HepG2 (cell line): ENCODE results near the gene ACBD6. TPM values are rescaled to one million over a fixed set of nuclear protein-coding genes. Genes with fewer than 3 reads are reported as not detected.

Experiments used
- ATAC-seq: fragments of 200-7000 bp; cut with Tn5 transposase; 3 replicates; pipeline ENCODE4 v1.9.1; 2020; ENCODE audit warnings: mild to moderate bottlenecking, moderate library complexity
- BruUV-seq: library from RNA; stranded (reverse); fragments of 400-500 nt; replicated peaks from 2 replicates; lab custom pipeline; 2021; lab: Mats Ljungman, UMichigan
- CTCF ChIA-PET: fragments of 300-600 bp; formaldehyde crosslinking; extraction: SDS; loops from one replicate; lab custom pipeline; 2021; ENCODE audit warnings: low total read pairs, inconsistent platforms, low intra/inter-chr PET ratio; lab: Yijun Ruan, JAX
- POLR2A ChIA-PET: fragments of 350-600 bp; sonication (Branson Sonifier 250); formaldehyde crosslinking; loops from one replicate; lab custom pipeline; 2020; ENCODE audit warnings: antibody characterized with exemption, inconsistent platforms; lab: Yijun Ruan, JAX
- DNase-seq: peaks from one replicate; pipeline ENCODE4 v3.0.0-alpha.2; 2015; ENCODE audit warnings: low spot score
- FAIRE-seq: peaks from 3 replicates; lab custom pipeline; 2011; peaks lifted over from hg19 to GRCh38; lab: Jason Lieb, UNC
- H2AFZ ChIP-seq: one replicate; pipeline ENCODE4 v1.6.1; 2011; ENCODE audit warnings: low read length, inconsistent platforms
- H3K27ac ChIP-seq: fragments of 300-600 bp; 3 replicates; pipeline ENCODE4 v1.8.0; 2011; ENCODE audit warnings: mixed run types, mild to moderate bottlenecking, mixed read lengths, low read length, inconsistent platforms; ENCODE audit not compliant: insufficient read depth; ENCODE audit errors: extremely low read length
- H3K27me3 ChIP-seq, 2 experiments: fragments of 200-600 bp in 1 of 2; 2 replicates in 1 of 2; 3 replicates in 1 of 2; pipeline versions ENCODE4 v1.6.0 to v1.8.0; 2011; ENCODE audit warnings: low read length in 2 of 2, mild to moderate bottlenecking in 2 of 2, moderate library complexity in 2 of 2, inconsistent platforms in 1 of 2; ENCODE audit not compliant: insufficient read depth in 2 of 2, control insufficient read depth in 1 of 2
- H3K36me3 ChIP-seq, 2 experiments: fragments of 200-600 bp in 1 of 2; replicated peaks in 1 of 2; 2 replicates in 1 of 2; 3 replicates in 1 of 2; pipeline versions ENCODE4 v1.5.1 to v1.8.0; 2011; ENCODE audit warnings: low read length in 2 of 2, inconsistent platforms in 1 of 2; ENCODE audit not compliant: insufficient read depth in 2 of 2, control insufficient read depth in 1 of 2
- H3K4me1 ChIP-seq: 2 replicates; pipeline ENCODE4 v1.5.1; 2012; ENCODE audit warnings: low read length, inconsistent platforms; ENCODE audit not compliant: insufficient read depth
- H3K4me2 ChIP-seq: 2 replicates; pipeline ENCODE4 v1.6.0; 2011; ENCODE audit warnings: low read depth, low read length, inconsistent platforms
- H3K4me3 ChIP-seq, 3 experiments: fragments of 200-600 bp in 1 of 3; sonication (generic), shearing (Covaris generic) in 1 of 3; replicated peaks in 1 of 3; 2 replicates each; pipeline ENCODE4 v1.5.1; 2011 to 2016; ENCODE audit warnings: low read length in 3 of 3, inconsistent platforms in 2 of 3, low read depth in 2 of 3, mild to moderate bottlenecking in 2 of 3, control low read depth in 1 of 3, mixed read lengths in 1 of 3; ENCODE audit not compliant: insufficient read depth in 1 of 3
- H3K79me2 ChIP-seq: one replicate; pipeline ENCODE4 v1.6.1; 2011; ENCODE audit warnings: low read length, inconsistent platforms; ENCODE audit not compliant: insufficient read depth
- H3K9ac ChIP-seq: 2 replicates; pipeline ENCODE4 v1.6.0; 2011; ENCODE audit warnings: mild to moderate bottlenecking, low read depth, low read length, inconsistent platforms; ENCODE audit not compliant: insufficient read depth
- H3K9me3 ChIP-seq: 2 replicates; pipeline ENCODE4 v1.5.1; 2012; ENCODE audit warnings: mild to moderate bottlenecking, low read length
- H4K20me1 ChIP-seq: 2 replicates; pipeline ENCODE4 v1.6.0; 2011; ENCODE audit warnings: inconsistent platforms, mild to moderate bottlenecking, low read length, moderate library complexity; ENCODE audit not compliant: insufficient read depth
- ATF5 ChIP-seq: sonication (generic); formaldehyde crosslinking; IDR thresholded peaks from 2 replicates; pipeline ENCODE4 v1.4.0; 2020; ENCODE audit warnings: mild to moderate bottlenecking, low read depth, missing genetic modification reagents
- CSRNP2 ChIP-seq: sonication (generic); formaldehyde crosslinking; conservative IDR thresholded peaks from 2 replicates; pipeline ENCODE4 v1.8.0; 2022; ENCODE audit warnings: low read depth, missing genetic modification reagents
- DBP ChIP-seq: sonication (generic); formaldehyde crosslinking; IDR thresholded peaks from 2 replicates; pipeline ENCODE4 v1.4.0; 2020; ENCODE audit warnings: missing genetic modification reagents; ENCODE audit errors: not compliant biosample characterization
- HHEX ChIP-seq: IDR thresholded peaks from 2 replicates; pipeline ENCODE4 v1.6.1; 2016; ENCODE audit warnings: control low read depth
- HNRNPUL1 ChIP-seq: fragments of 200-400 bp; formaldehyde crosslinking; IDR thresholded peaks from 2 replicates; pipeline ENCODE4 v1.6.1; 2017; ENCODE audit warnings: low read depth, mild to moderate bottlenecking, low read length, moderate library complexity
- LCORL ChIP-seq, 2 experiments: fragments of 450-650 bp in 1 of 2; sonication (generic) in 1 of 2; formaldehyde crosslinking in 1 of 2; IDR thresholded peaks; 2 replicates each; pipeline versions ENCODE4 v1.5.0 to v1.6.1; 2017 to 2020; ENCODE audit warnings: antibody characterized with exemption in 1 of 2, missing genetic modification reagents in 1 of 2
- MLLT10 ChIP-seq: sonication (generic); formaldehyde crosslinking; IDR thresholded peaks from 2 replicates; pipeline ENCODE4 v1.4.0; 2020; ENCODE audit warnings: missing genetic modification reagents
- NCOA2 ChIP-seq: sonication (generic); formaldehyde crosslinking; IDR thresholded peaks from 2 replicates; pipeline ENCODE4 v1.8.0; 2022; ENCODE audit warnings: inconsistent platforms
- PATZ1 ChIP-seq: sonication (generic); formaldehyde crosslinking; IDR thresholded peaks from 2 replicates; pipeline ENCODE4 v1.4.0; 2020; ENCODE audit warnings: missing genetic modification reagents
- POLR2AphosphoS5 ChIP-seq: IDR thresholded peaks from 2 replicates; pipeline ENCODE4 v1.6.1; 2012; ENCODE audit warnings: low read depth, low read length
- RCOR2 ChIP-seq: IDR thresholded peaks from 2 replicates; pipeline ENCODE4 v1.6.1; 2016; ENCODE audit warnings: missing biosample characterization, missing genetic modification reagents
- SP140L ChIP-seq: sonication (generic); formaldehyde crosslinking; IDR thresholded peaks from 2 replicates; pipeline ENCODE4 v1.4.0; 2020; ENCODE audit warnings: missing genetic modification reagents, borderline replicate concordance
- TIGD3 ChIP-seq: sonication (generic); formaldehyde crosslinking; IDR thresholded peaks from 2 replicates; pipeline ENCODE4 v1.5.1; 2020; ENCODE audit warnings: mild to moderate bottlenecking, missing genetic modification reagents, borderline replicate concordance
- ZNF232 ChIP-seq: sonication (generic); formaldehyde crosslinking; IDR thresholded peaks from 2 replicates; pipeline ENCODE4 v1.4.0; 2020; ENCODE audit warnings: missing genetic modification reagents, borderline replicate concordance
- ZNF362 ChIP-seq: sonication (generic); formaldehyde crosslinking; IDR thresholded peaks from 2 replicates; pipeline ENCODE4 v1.4.0; 2020; ENCODE audit warnings: missing genetic modification reagents, mild to moderate bottlenecking, borderline replicate concordance
- in situ Hi-C: cut with HindIII; loops from 2 replicates; pipeline ENCODE4 v1.10.0; 2017; ENCODE audit warnings: low pct_unique_long_range_greater_than_20kb; ENCODE audit not compliant: extremely low pct_ligation_motif_present
- intact Hi-C: fragments of 100-400 bp; cut with micrococcal nuclease; formaldehyde crosslinking; loops from one replicate; pipeline ENCODE4 v1.10.0; 2022; ENCODE audit not compliant: unreplicated experiment
- polyA plus RNA-seq, 8 experiments: library from polyadenylated mRNA; depleted of rRNA in 3 of 8; stranded (reverse) in 7 of 8; unstranded in 1 of 8; fragments of >200 nt; fragmentation: Illumina TruSeq in 4 of 8; extraction: Trizol in 4 of 8; gene quantifications; 2 replicates each; pipeline versions ENCODE4 v1.2.1 to v1.2.3, GENCODE V29; 2011 to 2016; ENCODE audit warnings: low read depth in 4 of 8, missing spikeins in 1 of 8, mixed read lengths in 1 of 8; ENCODE audit not compliant: insufficient read depth in 1 of 8
- total RNA-seq, 5 experiments: library from RNA; depleted of rRNA; stranded (reverse); fragments of >200 nt; fragmentation: Illumina TruSeq; extraction: Trizol; gene quantifications; 2 replicates each; pipeline ENCODE4 v1.2.3, GENCODE V29; 2016; ENCODE audit warnings: low read depth in 1 of 5

ACBD6 gene
- total and polyA plus RNA-seq, 2 of the 13 experiments (the other 11 are each of a cell fraction or from before 2014, with no cell fraction given): 33.5 to 47.2 TPM

- no peak for TF ChIP-seq NCOA2 (CRISPR knock-in tag)
Measured at GRCh38 chr1:180386745-180387367, 115.5 kb downstream of the ACBD6 start (continued).

GRCh38 chr1:180385144-180385543 is 117.2 kb downstream of the ACBD6 start:
- no TSS peak for BruUV-seq
- POLR2A ChIA-PET: no interaction called here
- Histone ChIP-seq H3K27ac (no peak overlapping the region), H3K36me3 (no peaks in the 10 kb centered on the region; a peak in 1 of 5 replicates), H3K27me3 (no peaks in the 10 kb centered on the region), H3K4me2 (no peak overlapping the region), H3K4me3 (no peak overlapping the region), H3K79me2 (peaks cover 2% of the 10 kb centered on the region), H3K9me3 (peaks cover 23% of the 10 kb centered on the region), H3K9ac (no peak overlapping the region), H4K20me1 (no peaks in the 10 kb centered on the region), H3K4me1 (no peaks in the 10 kb centered on the region), H2AFZ (no peak overlapping the region)
- intact Hi-C loops: no loop called here
- in situ Hi-C loops: no loop called here
- CTCF ChIA-PET: no interaction called here
- DNase-seq (no peak), FAIRE-seq (no peak), ATAC-seq (no peak)
- no peak for TF ChIP-seq HNRNPUL1
- TF ChIP-seq HHEX (CRISPR knock-in tag): no peak
- TF ChIP-seq ATF5 (CRISPR knock-in tag): no peak
- no peak for TF ChIP-seq POLR2AphosphoS5
- TF ChIP-seq SP140L (CRISPR knock-in tag): no peak
- TF ChIP-seq LCORL (IDR thresholded peaks at IDR 0.05): no peak
- TF ChIP-seq LCORL (CRISPR knock-in tag; IDR thresholded peaks at IDR 0.05): no peak
- TF ChIP-seq MLLT10: no peak
- TF ChIP-seq ZNF232: no peak
- TF ChIP-seq PATZ1 (CRISPR knock-in tag): no peak
- TF ChIP-seq CSRNP2 (CRISPR knock-in tag): no peak
- TF ChIP-seq ZNF362: no peak
- no peak for TF ChIP-seq RCOR2 (CRISPR knock-in tag)
- no peak for TF ChIP-seq TIGD3 (CRISPR knock-in tag)
- TF ChIP-seq DBP: no peak
